ENCODE data around the gene CALML6. TPM values are rescaled to one million over a fixed set of nuclear protein-coding genes. Genes with fewer than 3 reads are reported as not detected.

CALML6 gene
- total RNA-seq, 2 experiments from 2014 or later = 0.54 to 5.1 TPM

DNA sequence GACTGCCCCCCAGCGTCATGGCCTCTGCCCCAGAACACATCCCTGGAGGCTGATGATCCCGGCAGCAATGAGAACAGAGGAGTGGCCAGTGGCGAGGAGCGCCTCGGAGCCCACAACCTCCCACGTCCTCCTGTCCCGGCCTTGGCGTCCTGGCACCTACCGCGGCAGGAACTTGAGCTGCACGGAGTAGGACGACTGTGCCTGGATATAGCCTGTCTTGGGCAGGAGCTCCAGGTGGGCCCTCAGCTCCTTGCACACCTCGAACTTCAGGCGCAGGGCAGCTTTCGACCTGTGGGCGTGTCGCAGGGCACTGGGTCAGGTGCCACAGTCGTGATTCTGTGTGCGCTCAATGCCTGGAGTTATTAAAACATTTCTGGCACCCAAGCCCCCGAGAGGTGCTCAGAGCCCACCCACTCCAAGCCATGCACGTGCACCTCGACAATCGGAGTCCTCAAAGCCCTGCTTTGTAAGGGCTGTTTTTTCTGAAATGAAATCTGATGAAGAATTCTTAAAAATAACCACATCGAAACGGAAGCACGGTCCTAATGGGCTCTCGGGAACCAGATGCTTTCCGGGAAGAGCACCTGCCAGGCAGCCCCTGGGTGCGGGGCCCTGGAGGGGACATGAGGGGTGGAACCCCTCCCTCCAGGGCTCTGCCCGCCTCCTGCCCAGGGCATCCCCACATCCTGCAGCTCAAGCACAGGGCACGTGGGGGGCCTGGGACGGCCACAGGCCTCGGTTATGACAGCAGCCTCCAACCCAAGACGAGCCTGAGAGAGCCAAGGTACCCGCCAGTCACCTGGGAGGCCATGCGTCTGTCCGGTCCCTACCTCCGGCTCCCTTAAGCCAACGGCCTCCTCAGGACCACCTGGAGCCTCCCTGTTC lies 27.1 kb downstream of the CALML6 start:
- H3K27ac ChIP-seq (ENCODE audit: low read depth, low read length, poor library complexity, severe bottlenecking) = no peak overlapping the region
- ChIA-PET CTCF (ENCODE audit: unreplicated experiment) (interaction anchor here (0.8 kb wide), 1 partner anchor 102 kb away, joined by 3 read pairs; no protein-coding TSS in a partner anchor), POLR2A (interaction anchor here (1.6 kb wide), 1 partner anchor 15 kb away, joined by 3 read pairs; no protein-coding TSS in a partner anchor)
- TF ChIP-seq EZH2phosphoT487 (IDR thresholded peaks at IDR 0.05; ENCODE audit: borderline replicate concordance, low read depth, low read length) = no peak
- TF ChIP-seq, protein P1, sequence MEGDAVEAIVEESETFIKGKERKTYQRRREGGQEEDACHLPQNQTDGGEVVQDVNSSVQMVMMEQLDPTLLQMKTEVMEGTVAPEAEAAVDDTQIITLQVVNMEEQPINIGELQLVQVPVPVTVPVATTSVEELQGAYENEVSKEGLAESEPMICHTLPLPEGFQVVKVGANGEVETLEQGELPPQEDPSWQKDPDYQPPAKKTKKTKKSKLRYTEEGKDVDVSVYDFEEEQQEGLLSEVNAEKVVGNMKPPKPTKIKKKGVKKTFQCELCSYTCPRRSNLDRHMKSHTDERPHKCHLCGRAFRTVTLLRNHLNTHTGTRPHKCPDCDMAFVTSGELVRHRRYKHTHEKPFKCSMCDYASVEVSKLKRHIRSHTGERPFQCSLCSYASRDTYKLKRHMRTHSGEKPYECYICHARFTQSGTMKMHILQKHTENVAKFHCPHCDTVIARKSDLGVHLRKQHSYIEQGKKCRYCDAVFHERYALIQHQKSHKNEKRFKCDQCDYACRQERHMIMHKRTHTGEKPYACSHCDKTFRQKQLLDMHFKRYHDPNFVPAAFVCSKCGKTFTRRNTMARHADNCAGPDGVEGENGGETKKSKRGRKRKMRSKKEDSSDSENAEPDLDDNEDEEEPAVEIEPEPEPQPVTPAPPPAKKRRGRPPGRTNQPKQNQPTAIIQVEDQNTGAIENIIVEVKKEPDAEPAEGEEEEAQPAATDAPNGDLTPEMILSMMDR (conservative IDR thresholded peaks at IDR 0.05; ENCODE audit: low read length) = no peak
- intact Hi-C loops (cut with micrococcal nuclease; ENCODE audit: unreplicated experiment) = loop anchor here (5.0 kb wide), 1 partner anchor 105 kb away; no protein-coding TSS in a partner anchor
- BruUV-seq (replicated peaks) = no TSS peak
- no peaks in the 10 kb centered on the region for H4K20me1 ChIP-seq (ENCODE audit: insufficient read depth, low read length)
- H3K4me2 ChIP-seq (ENCODE audit: low read length) = peak overlapping the region; percentile 7; the same call in 1 of the 2 replicates
- no peak overlapping the region for H3K4me3 ChIP-seq (ENCODE audit: low read depth, low read length, poor library complexity, severe bottlenecking)
- H3K79me2 ChIP-seq (ENCODE audit: insufficient read depth, low read depth, low read length) = no peaks in the 10 kb centered on the region
- H2AFZ ChIP-seq (ENCODE audit: low read length) = peak overlapping the region; percentile 9; the same call in 1 of the 2 replicates
- H3K36me3 ChIP-seq (ENCODE audit: insufficient read depth, low read length) = no peaks in the 10 kb centered on the region
- H3K9me2 ChIP-seq (ENCODE audit: insufficient read depth, low read length) = no peaks in the 10 kb centered on the region
- H3K4me1 ChIP-seq (ENCODE audit: insufficient read depth, low read length, poor library complexity, severe bottlenecking) = peaks cover 13% of the 10 kb centered on the region
- DNase-seq (ENCODE audit: low spot score) = no peak
- H3K9me3 ChIP-seq (ENCODE audit: low read length) = no peaks in the 10 kb centered on the region

DNA sequence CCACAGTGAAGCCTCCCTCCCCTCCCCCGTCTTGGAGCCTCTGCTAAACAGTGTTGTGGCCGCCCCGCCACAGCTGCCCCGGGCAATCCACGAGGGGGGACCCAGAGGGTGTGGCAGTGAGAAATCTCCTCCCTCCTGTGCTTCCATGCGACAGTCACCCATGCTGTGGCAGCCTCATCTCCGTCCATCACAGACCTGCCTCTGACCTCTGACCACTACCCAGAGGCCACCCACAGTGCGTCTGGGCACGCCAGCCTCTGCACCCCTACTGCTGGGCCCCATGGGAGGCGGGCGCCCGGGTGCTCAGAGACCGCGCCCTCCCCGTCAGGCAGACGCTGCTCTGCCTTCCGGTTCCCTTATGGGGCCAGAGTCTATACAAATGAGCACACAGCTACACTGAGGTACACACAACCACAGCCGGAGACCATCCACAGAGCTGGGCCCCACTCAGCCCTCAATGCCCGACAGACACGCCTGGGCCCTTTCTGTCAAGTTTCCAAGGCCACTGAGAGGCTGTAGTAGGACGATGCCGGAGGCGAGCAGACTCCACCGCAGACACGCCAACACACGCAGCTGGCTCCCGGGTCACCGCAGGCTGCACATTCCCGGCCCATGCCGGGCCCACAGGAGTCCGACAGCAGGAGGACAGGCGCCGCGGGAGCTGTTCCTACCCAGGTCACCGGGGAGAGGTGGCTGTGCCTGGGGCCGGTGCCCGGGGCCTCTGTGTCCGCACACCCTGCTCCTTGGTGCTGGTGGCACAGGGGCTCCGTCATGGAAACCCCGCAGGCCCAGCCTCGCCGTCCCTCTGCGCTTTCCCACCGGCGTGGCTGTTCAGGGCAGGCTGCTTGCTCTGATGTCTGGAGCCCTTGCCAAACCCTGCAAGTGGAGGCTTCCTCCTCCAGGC lies 27.9 kb downstream of the CALML6 start:
- H3K4me3 ChIP-seq (ENCODE audit: low read depth, low read length, poor library complexity, severe bottlenecking) = no peak overlapping the region
- H4K20me1 ChIP-seq (ENCODE audit: insufficient read depth, low read length) = no peaks in the 10 kb centered on the region
- H2AFZ ChIP-seq (ENCODE audit: low read length) = peak overlapping the region; percentile 9; the same call in 1 of the 2 replicates
- intact Hi-C loops (cut with micrococcal nuclease; ENCODE audit: unreplicated experiment) = loop anchor here (5.0 kb wide), 1 partner anchor 104 kb away; no protein-coding TSS in a partner anchor
- no peaks in the 10 kb centered on the region for H3K9me3 ChIP-seq (ENCODE audit: low read length)
- BruUV-seq (replicated peaks) = no TSS peak
- peak overlapping the region; percentile 7; the same call in 1 of the 2 replicates for H3K4me2 ChIP-seq (ENCODE audit: low read length)
- no peak overlapping the region for H3K27ac ChIP-seq (ENCODE audit: low read depth, low read length, poor library complexity, severe bottlenecking)
- no peaks in the 10 kb centered on the region for H3K36me3 ChIP-seq (ENCODE audit: insufficient read depth, low read length)
- TF ChIP-seq, protein P1 (conservative IDR thresholded peaks at IDR 0.05; ENCODE audit: low read length) = no peak
- TF ChIP-seq EZH2phosphoT487 (IDR thresholded peaks at IDR 0.05; ENCODE audit: borderline replicate concordance, low read depth, low read length) = no peak
- H3K4me1 ChIP-seq (ENCODE audit: insufficient read depth, low read length, poor library complexity, severe bottlenecking) = peaks cover 13% of the 10 kb centered on the region
- DNase-seq (ENCODE audit: low spot score) = peak; percentile 32
- no peaks in the 10 kb centered on the region for H3K79me2 ChIP-seq (ENCODE audit: insufficient read depth, low read depth, low read length)
- H3K9me2 ChIP-seq (ENCODE audit: insufficient read depth, low read length) = no peaks in the 10 kb centered on the region
- ChIA-PET POLR2A (no interaction called here), CTCF (ENCODE audit: unreplicated experiment) (no interaction called here)

All from OCI-LY7 (cell line).